ENCODE results near the gene CYBA. TPM values are rescaled to one million over a fixed set of nuclear protein-coding genes. Genes with fewer than 3 reads are reported as not detected.

CYBA gene
- polyA plus RNA-seq, 3 donors: 1,168 to 2,376 (median 2,092) TPM

DNA sequence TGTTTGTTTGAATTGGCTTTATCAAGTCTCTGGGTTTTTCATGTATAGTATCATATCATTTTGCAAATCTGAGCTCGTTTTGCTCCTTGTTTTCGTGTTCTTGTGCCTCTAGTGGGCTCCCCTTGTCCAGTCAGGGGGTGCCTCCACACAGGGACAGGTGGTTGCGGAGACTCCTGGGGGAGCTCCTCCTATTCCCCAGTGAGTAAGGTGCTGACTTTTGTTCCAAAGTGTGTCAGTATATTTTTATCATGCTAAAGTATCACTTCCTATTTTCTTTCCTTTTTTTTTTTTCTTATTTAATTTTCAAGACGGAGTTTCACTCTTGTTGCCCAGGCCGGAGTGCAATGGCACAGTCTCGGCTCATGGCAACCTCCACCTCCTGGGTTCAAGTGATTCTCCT lies 42.8 kb downstream of the CYBA start:
- no peaks in the 10 kb centered on the region for H3K79me2 ChIP-seq (ENCODE audit: insufficient read depth, low read length)
- peaks cover 4 to 12% of the 10 kb centered on the region in 2 donors for H3K4me1 ChIP-seq (ENCODE audit: control insufficient read depth in 1 of 2, insufficient read depth in 2 of 2, low read length in 2 of 2)
- Mint-ChIP-seq H3K4me3 (no peak overlapping the region), H3K27ac (peak overlapping the region in 5 of 7 donors; percentile 17 to 77 (median 30)), H3K9me3 (no peaks in the 10 kb centered on the region), H3K4me1 (peaks cover 17% of the 10 kb centered on the region), H3K27me3 (ENCODE audit: low read depth in 3 of 3) (no peaks in the 10 kb centered on the region), H3K36me3 (peaks cover 55 to 89% of the 10 kb centered on the region in 2 donors)
- no peak for DNase-seq
- no peaks in the 10 kb centered on the region for H3K27me3 ChIP-seq (ENCODE audit: control insufficient read depth in 2 of 2, insufficient read depth in 2 of 2, low read length in 2 of 2)
- no peak overlapping the region for H3K4me2 ChIP-seq (replicated peaks; ENCODE audit: extremely low read depth, low read length, poor library complexity, severe bottlenecking)
- no peak overlapping the region for H3K4me3 ChIP-seq (replicated peaks in 1 of 3; ENCODE audit: low read depth in 2 of 3, low read length in 3 of 3)
- H2AFZ ChIP-seq (ENCODE audit: insufficient read depth, low read depth, low read length, poor library complexity, severe bottlenecking): no peak overlapping the region
- H4K20me1 ChIP-seq (ENCODE audit: insufficient read depth, low read length): peaks cover 48% of the 10 kb centered on the region
- H3K27ac ChIP-seq (ENCODE audit: low read depth in 1 of 2, low read length in 2 of 2): no peak overlapping the region
- no peaks in the 10 kb centered on the region for H3K9me3 ChIP-seq (replicated peaks in 1 of 2; ENCODE audit: control insufficient read depth in 1 of 2, insufficient read depth in 1 of 2, low read length in 2 of 2)
- TF ChIP-seq, protein P1, sequence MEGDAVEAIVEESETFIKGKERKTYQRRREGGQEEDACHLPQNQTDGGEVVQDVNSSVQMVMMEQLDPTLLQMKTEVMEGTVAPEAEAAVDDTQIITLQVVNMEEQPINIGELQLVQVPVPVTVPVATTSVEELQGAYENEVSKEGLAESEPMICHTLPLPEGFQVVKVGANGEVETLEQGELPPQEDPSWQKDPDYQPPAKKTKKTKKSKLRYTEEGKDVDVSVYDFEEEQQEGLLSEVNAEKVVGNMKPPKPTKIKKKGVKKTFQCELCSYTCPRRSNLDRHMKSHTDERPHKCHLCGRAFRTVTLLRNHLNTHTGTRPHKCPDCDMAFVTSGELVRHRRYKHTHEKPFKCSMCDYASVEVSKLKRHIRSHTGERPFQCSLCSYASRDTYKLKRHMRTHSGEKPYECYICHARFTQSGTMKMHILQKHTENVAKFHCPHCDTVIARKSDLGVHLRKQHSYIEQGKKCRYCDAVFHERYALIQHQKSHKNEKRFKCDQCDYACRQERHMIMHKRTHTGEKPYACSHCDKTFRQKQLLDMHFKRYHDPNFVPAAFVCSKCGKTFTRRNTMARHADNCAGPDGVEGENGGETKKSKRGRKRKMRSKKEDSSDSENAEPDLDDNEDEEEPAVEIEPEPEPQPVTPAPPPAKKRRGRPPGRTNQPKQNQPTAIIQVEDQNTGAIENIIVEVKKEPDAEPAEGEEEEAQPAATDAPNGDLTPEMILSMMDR (IDR thresholded peaks at IDR 0.05): no peak
- peaks cover 64 to 87% of the 10 kb centered on the region in 2 donors for H3K36me3 ChIP-seq (replicated peaks in 1 of 2; ENCODE audit: control insufficient read depth in 1 of 2, insufficient read depth in 2 of 2, low read length in 2 of 2)
- H3K9ac ChIP-seq (ENCODE audit: insufficient read depth, low read length, poor library complexity, severe bottlenecking): no peak overlapping the region
- WGBS (ENCODE audit: insufficient coverage): 0% methylated on average over 2 of the region's 6 CpGs
- intact Hi-C loops (cut with micrococcal nuclease): no loop called here

DNA sequence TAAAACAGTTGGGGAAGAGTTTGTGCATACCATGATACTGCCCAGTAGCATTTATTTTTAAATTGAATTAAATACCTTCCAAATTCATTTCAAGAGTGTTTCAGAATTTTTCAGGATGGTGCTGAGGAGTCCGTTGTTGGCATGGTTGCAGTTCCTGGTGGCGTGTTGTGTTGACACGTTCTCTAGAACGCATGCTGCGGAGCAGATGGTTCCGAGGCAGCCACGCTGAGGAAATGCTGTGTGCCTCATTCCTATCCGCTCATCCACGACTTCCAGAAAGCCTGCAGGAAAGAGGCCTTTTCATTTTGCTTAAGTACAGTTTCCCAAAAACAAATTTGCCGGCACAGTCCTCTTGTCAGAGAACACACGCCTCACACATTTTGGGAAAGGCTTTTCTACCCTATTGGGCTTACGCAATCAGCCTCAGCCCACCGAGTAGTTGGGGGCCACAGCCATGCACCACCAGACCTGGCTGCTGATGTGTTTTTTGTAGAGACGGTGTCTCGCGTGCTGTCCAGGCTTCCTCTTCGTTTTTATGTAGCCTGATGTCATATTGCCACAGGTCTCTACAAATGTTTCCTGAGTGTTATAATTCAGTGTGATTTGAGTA lies 44.6 kb downstream of the CYBA start:
- H3K9me3 ChIP-seq (replicated peaks in 1 of 2; ENCODE audit: control insufficient read depth in 1 of 2, insufficient read depth in 1 of 2, low read length in 2 of 2): no peaks in the 10 kb centered on the region
- no peaks in the 10 kb centered on the region for H3K27me3 ChIP-seq (ENCODE audit: control insufficient read depth in 2 of 2, insufficient read depth in 2 of 2, low read length in 2 of 2)
- no peak for DNase-seq
- H4K20me1 ChIP-seq (ENCODE audit: insufficient read depth, low read length): peaks cover 40% of the 10 kb centered on the region
- no peak overlapping the region for H3K4me3 ChIP-seq (replicated peaks in 1 of 3; ENCODE audit: low read depth in 2 of 3, low read length in 3 of 3)
- WGBS (ENCODE audit: insufficient coverage): 85% methylated on average over 16 of the region's 17 CpGs
- peaks cover 4 to 12% of the 10 kb centered on the region in 2 donors for H3K4me1 ChIP-seq (ENCODE audit: control insufficient read depth in 1 of 2, insufficient read depth in 2 of 2, low read length in 2 of 2)
- H2AFZ ChIP-seq (ENCODE audit: insufficient read depth, low read depth, low read length, poor library complexity, severe bottlenecking): no peak overlapping the region
- intact Hi-C loops (cut with micrococcal nuclease): no loop called here
- peaks cover 60 to 89% of the 10 kb centered on the region in 2 donors for H3K36me3 Mint-ChIP-seq
- no peak overlapping the region for H3K9ac ChIP-seq (ENCODE audit: insufficient read depth, low read length, poor library complexity, severe bottlenecking)
- H3K4me1 Mint-ChIP-seq: peaks cover 17% of the 10 kb centered on the region
- H3K36me3 ChIP-seq (replicated peaks in 1 of 2; ENCODE audit: control insufficient read depth in 1 of 2, insufficient read depth in 2 of 2, low read length in 2 of 2): peaks cover 63 to 91% of the 10 kb centered on the region in 2 donors
- H3K27ac ChIP-seq (ENCODE audit: low read depth in 1 of 2, low read length in 2 of 2): no peak overlapping the region
- no peaks in the 10 kb centered on the region for H3K79me2 ChIP-seq (ENCODE audit: insufficient read depth, low read length)
- peaks cover 0 to 3% (median 0%) of the 10 kb centered on the region in 3 donors for H3K27me3 Mint-ChIP-seq (ENCODE audit: low read depth in 3 of 3)
- H3K4me3 Mint-ChIP-seq: no peak overlapping the region
- TF ChIP-seq, protein P1 (IDR thresholded peaks at IDR 0.05): no peak
- no peak overlapping the region for H3K27ac Mint-ChIP-seq
- no peaks in the 10 kb centered on the region for H3K9me3 Mint-ChIP-seq
- no peak overlapping the region for H3K4me2 ChIP-seq (replicated peaks; ENCODE audit: extremely low read depth, low read length, poor library complexity, severe bottlenecking)

Measured in CD14-positive monocyte (primary cell).